ENCODE measurements around the gene CAMSAP3. TPM values are rescaled to one million over a fixed set of nuclear protein-coding genes. Genes with fewer than 3 reads are reported as not detected.

CAMSAP3 gene
- total and polyA plus RNA-seq, 2 donors (not counting 1 experiment from before 2014, with no cell fraction given), result 1.0 to 1.3 TPM

GRCh38 chr19:7610491-7611240 lies 15.0 kb downstream of the CAMSAP3 start:
- no peak for DNase-seq
- Histone ChIP-seq H3K79me2 (ENCODE audit: control insufficient read depth, insufficient read depth, low read length) (no peaks in the 10 kb centered on the region), H3K4me3 (ENCODE audit: control extremely low read depth in 1 of 5, extremely low read depth in 1 of 5, insufficient read depth in 1 of 5, low read depth in 2 of 5, low read length in 4 of 5) (no peak overlapping the region), H3K27me3 (replicated peaks in 1 of 4; ENCODE audit: control extremely low read depth in 1 of 4, control insufficient read depth in 3 of 4, insufficient read depth in 4 of 4, low read length in 3 of 4) (no peaks in the 10 kb centered on the region), H2AFZ (ENCODE audit: insufficient read depth, low read depth, low read length, poor library complexity, severe bottlenecking) (no peak overlapping the region), H3K9ac (ENCODE audit: low read length) (no peak overlapping the region), H3K4me2 (replicated peaks; ENCODE audit: low read depth, low read length, poor library complexity, severe bottlenecking) (no peak overlapping the region), H3K4me1 (ENCODE audit: control insufficient read depth in 2 of 2, insufficient read depth in 2 of 2, low read length in 2 of 2) (no peaks in the 10 kb centered on the region), H4K20me1 (ENCODE audit: control insufficient read depth, insufficient read depth, low read length, poor library complexity, severe bottlenecking) (no peaks in the 10 kb centered on the region), H3K36me3 (replicated peaks in 1 of 2; ENCODE audit: control extremely low read depth in 1 of 2, control insufficient read depth in 1 of 2, extremely low read depth in 1 of 2, insufficient read depth in 2 of 2, low read length in 1 of 2) (no peaks in the 10 kb centered on the region), H3K27ac (ENCODE audit: low read length in 2 of 2) (no peak overlapping the region), H3K9me3 (ENCODE audit: control extremely low read depth in 1 of 3, control insufficient read depth in 2 of 3, insufficient read depth in 1 of 3, low read length in 2 of 3) (peaks cover 0 to 5% (median 0%) of the 10 kb centered on the region in 3 donors)
- no peak for ATAC-seq (ENCODE audit: low read depth)
- H3K4me3 Mint-ChIP-seq, result no peak overlapping the region
- no peaks in the 10 kb centered on the region for H3K4me1 Mint-ChIP-seq
- H3K27me3 Mint-ChIP-seq, result peaks cover 2% of the 10 kb centered on the region
- H3K27ac Mint-ChIP-seq, result no peak overlapping the region
- TF ChIP-seq EZH2 (IDR thresholded peaks at IDR 0.05; ENCODE audit: borderline replicate concordance, insufficient read depth, low read depth, low read length, poor library complexity, severe bottlenecking), result no peak
- no peak for TF ChIP-seq CTCF (IDR thresholded peaks at IDR 0.05)
- intact Hi-C loops (cut with micrococcal nuclease), result no loop called here
- no peaks in the 10 kb centered on the region for H3K9me3 Mint-ChIP-seq (ENCODE audit: insufficient read depth)
- CTCF ChIA-PET, result no interaction called here
- POLR2A ChIA-PET, result no interaction called here
- WGBS (ENCODE audit: insufficient coverage), result 87% methylated on average over 29 of the region's 31 CpGs

GRCh38 chr19:7611541-7612279 lies 16.0 kb downstream of the CAMSAP3 start:
- H3K27ac ChIP-seq (ENCODE audit: low read length in 2 of 2), result no peak overlapping the region
- TF ChIP-seq CTCF (IDR thresholded peaks at IDR 0.05) (no peak), EZH2 (IDR thresholded peaks at IDR 0.05; ENCODE audit: borderline replicate concordance, insufficient read depth, low read depth, low read length, poor library complexity, severe bottlenecking) (no peak)
- DNase-seq, result no peak
- no peak overlapping the region for H3K4me2 ChIP-seq (replicated peaks; ENCODE audit: low read depth, low read length, poor library complexity, severe bottlenecking)
- WGBS (ENCODE audit: insufficient coverage), result 94% methylated on average over 39 of the region's 41 CpGs
- Mint-ChIP-seq H3K9me3 (ENCODE audit: insufficient read depth) (no peaks in the 10 kb centered on the region), H3K27me3 (no peaks in the 10 kb centered on the region), H3K4me1 (no peaks in the 10 kb centered on the region), H3K4me3 (no peak overlapping the region), H3K27ac (no peak overlapping the region)
- peaks cover 0 to 4% (median 0%) of the 10 kb centered on the region in 3 donors for H3K9me3 ChIP-seq (ENCODE audit: control extremely low read depth in 1 of 3, control insufficient read depth in 2 of 3, insufficient read depth in 1 of 3, low read length in 2 of 3)
- intact Hi-C loops (cut with micrococcal nuclease), result no loop called here
- POLR2A ChIA-PET, result no interaction called here
- ATAC-seq (ENCODE audit: low read depth), result no peak
- H2AFZ ChIP-seq (ENCODE audit: insufficient read depth, low read depth, low read length, poor library complexity, severe bottlenecking), result no peak overlapping the region
- H3K27me3 ChIP-seq (replicated peaks in 1 of 4; ENCODE audit: control extremely low read depth in 1 of 4, control insufficient read depth in 3 of 4, insufficient read depth in 4 of 4, low read length in 3 of 4), result no peaks in the 10 kb centered on the region
- no peaks in the 10 kb centered on the region for H3K36me3 ChIP-seq (replicated peaks in 1 of 2; ENCODE audit: control extremely low read depth in 1 of 2, control insufficient read depth in 1 of 2, extremely low read depth in 1 of 2, insufficient read depth in 2 of 2, low read length in 1 of 2)
- H3K4me3 ChIP-seq (ENCODE audit: control extremely low read depth in 1 of 5, extremely low read depth in 1 of 5, insufficient read depth in 1 of 5, low read depth in 2 of 5, low read length in 4 of 5), result no peak overlapping the region
- H4K20me1 ChIP-seq (ENCODE audit: control insufficient read depth, insufficient read depth, low read length, poor library complexity, severe bottlenecking), result no peaks in the 10 kb centered on the region
- no peaks in the 10 kb centered on the region for H3K4me1 ChIP-seq (ENCODE audit: control insufficient read depth in 2 of 2, insufficient read depth in 2 of 2, low read length in 2 of 2)
- no peaks in the 10 kb centered on the region for H3K79me2 ChIP-seq (ENCODE audit: control insufficient read depth, insufficient read depth, low read length)
- H3K9ac ChIP-seq (ENCODE audit: low read length), result no peak overlapping the region
- CTCF ChIA-PET, result no interaction called here

Data from B cell (primary cell).